Mesenchymal stem cell (in vitro differentiated cells and primary cell): ENCODE data around the gene PI16.

Experiments
- DNase-seq: peaks from one replicate; pipeline ENCODE4 v3.0.0-alpha.2; 2013
- H2AFZ ChIP-seq: one replicate; pipeline ENCODE4 v1.6.1; 2013; ENCODE audit warnings: low read depth, mild to moderate bottlenecking, control low read depth, inconsistent platforms, low read length, moderate library complexity
- H2AK5ac ChIP-seq: 2 replicates; pipeline ENCODE4 v1.6.1; 2013; ENCODE audit warnings: low read length, moderate library complexity, mild to moderate bottlenecking, inconsistent platforms; ENCODE audit not compliant: severe bottlenecking
- H2BK120ac ChIP-seq: one replicate; pipeline ENCODE4 v1.6.1; 2013; ENCODE audit warnings: low read depth, mild to moderate bottlenecking, inconsistent platforms, low read length, moderate library complexity
- H2BK12ac ChIP-seq, 2 experiments: one replicate each; pipeline ENCODE4 v1.6.1; 2013; ENCODE audit warnings: inconsistent platforms in 2 of 2, low read length in 2 of 2, mild to moderate bottlenecking in 2 of 2, moderate library complexity in 2 of 2, control low read depth in 1 of 2
- H2BK15ac ChIP-seq: one replicate; pipeline ENCODE4 v1.6.1; 2013; ENCODE audit warnings: mild to moderate bottlenecking, low read depth, inconsistent platforms; ENCODE audit not compliant: poor library complexity, severe bottlenecking
- H2BK5ac ChIP-seq: 2 replicates; pipeline ENCODE4 v1.6.1; 2013; ENCODE audit warnings: low read depth, mild to moderate bottlenecking, low read length, control low read depth, inconsistent platforms; ENCODE audit not compliant: poor library complexity, severe bottlenecking
- H3K14ac ChIP-seq, 2 experiments: one replicate each; pipeline ENCODE4 v1.6.1; 2013; ENCODE audit warnings: inconsistent platforms in 2 of 2, low read length in 2 of 2, control low read depth in 1 of 2, mild to moderate bottlenecking in 1 of 2, moderate library complexity in 1 of 2
- H3K18ac ChIP-seq, 2 experiments: one replicate each; pipeline ENCODE4 v1.6.1; 2013; ENCODE audit warnings: inconsistent platforms in 2 of 2, low read length in 2 of 2, control low read depth in 1 of 2, low read depth in 1 of 2, mild to moderate bottlenecking in 1 of 2
- H3K23ac ChIP-seq, 2 experiments: one replicate each; pipeline ENCODE4 v1.6.1; 2013; ENCODE audit warnings: inconsistent platforms in 2 of 2, low read length in 2 of 2, mild to moderate bottlenecking in 2 of 2, moderate library complexity in 2 of 2, control low read depth in 1 of 2
- H3K27ac ChIP-seq: 2 replicates; pipeline ENCODE4 v1.5.1; 2013; ENCODE audit warnings: mild to moderate bottlenecking, moderate library complexity, low read length, control low read depth, inconsistent platforms; ENCODE audit not compliant: poor library complexity, severe bottlenecking
- H3K27me3 ChIP-seq, 2 experiments: 2 replicates each; pipeline versions ENCODE4 v1.6.1 to v1.7.0; 2013; ENCODE audit warnings: low read length in 2 of 2, mild to moderate bottlenecking in 2 of 2, moderate library complexity in 2 of 2, control low read depth in 1 of 2, inconsistent platforms in 1 of 2; ENCODE audit not compliant: control insufficient read depth in 1 of 2, insufficient read depth in 1 of 2
- H3K36me3 ChIP-seq, 2 experiments: 2 replicates each; pipeline versions ENCODE4 v1.6.1 to v1.7.0; 2013; ENCODE audit warnings: low read length in 2 of 2, control low read depth in 1 of 2, inconsistent platforms in 1 of 2, low read depth in 1 of 2, mild to moderate bottlenecking in 1 of 2; ENCODE audit not compliant: insufficient read depth in 2 of 2, control insufficient read depth in 1 of 2
- H3K4ac ChIP-seq, 2 experiments: one replicate each; pipeline ENCODE4 v1.6.1; 2013; ENCODE audit warnings: inconsistent platforms in 2 of 2, low read length in 2 of 2, mild to moderate bottlenecking in 2 of 2, moderate library complexity in 2 of 2, control low read depth in 1 of 2, low read depth in 1 of 2
- H3K4me1 ChIP-seq: 2 replicates; pipeline ENCODE4 v1.6.1; 2013; ENCODE audit warnings: low read depth, low read length, control low read depth; ENCODE audit not compliant: control insufficient read depth, insufficient read depth
- H3K4me2 ChIP-seq: 2 replicates; pipeline ENCODE4 v1.6.1; 2013; ENCODE audit warnings: low read length, mild to moderate bottlenecking, inconsistent platforms; ENCODE audit not compliant: poor library complexity, severe bottlenecking
- H3K4me3 ChIP-seq, 2 experiments: 2 replicates each; pipeline versions ENCODE4 v1.5.1 to v1.7.0; 2013; ENCODE audit warnings: low read length in 2 of 2, mild to moderate bottlenecking in 2 of 2, control low read depth in 1 of 2, low read depth in 1 of 2; ENCODE audit not compliant: insufficient read depth in 1 of 2
- H3K79me1 ChIP-seq: replicated peaks from 2 replicates; pipeline ENCODE4 v1.6.1; 2013; ENCODE audit warnings: mild to moderate bottlenecking, control low read depth, low read length, inconsistent platforms; ENCODE audit not compliant: poor library complexity, severe bottlenecking
- H3K9ac ChIP-seq: 2 replicates; pipeline ENCODE4 v1.7.0; 2013; ENCODE audit warnings: mild to moderate bottlenecking, low read length, moderate library complexity
- H3K9me3 ChIP-seq: 2 replicates; pipeline ENCODE4 v1.7.0; 2013; ENCODE audit warnings: mild to moderate bottlenecking, low read length; ENCODE audit not compliant: control insufficient read depth
- H4K8ac ChIP-seq: one replicate; pipeline ENCODE4 v1.6.1; 2013; ENCODE audit warnings: inconsistent platforms, mild to moderate bottlenecking, low read length, moderate library complexity
- H4K91ac ChIP-seq: one replicate; pipeline ENCODE4 v1.6.1; 2013; ENCODE audit warnings: mild to moderate bottlenecking, low read length, inconsistent platforms
- WGBS: methylation state at CpG from one replicate; pipeline ENCODE4 v1.1.7; 2013; ENCODE audit warnings: mixed read lengths; 5-methylcytosine and 5-hydroxymethylcytosine counted together

PI16 gene

GRCh38 chr6:37005061-37005810 is 50.7 kb downstream of the PI16 start, which contains the start of gene FGD2:
FGD2 (plus strand) TSS chr6:37005655; CDS start chr6:37005818, 163 bp downstream.
- WGBS: 89% methylated on average over 10 of the region's 14 CpGs
- peak within 1 kb of the TSS; percentile 46 for H3K27ac ChIP-seq

GRCh38 chr6:37005827-37006567 is 51.5 kb downstream of the PI16 start:
- no peaks in the 10 kb centered on the region for H3K36me3 ChIP-seq
- no peak overlapping the region for H2BK12ac ChIP-seq
- no peak overlapping the region for H2BK120ac ChIP-seq
- peak overlapping the region in 1 of 2 experiments; percentile 92 for H3K14ac ChIP-seq
- H3K4ac ChIP-seq: no peak overlapping the region
- H3K27ac ChIP-seq: no peak overlapping the region
- 95% methylated on average over 11 of the region's 13 CpGs for WGBS
- no peak overlapping the region for H3K4me3 ChIP-seq
- peak overlapping the region; percentile 68 for H2AK5ac ChIP-seq
- H3K23ac ChIP-seq: no peak overlapping the region
- H3K9ac ChIP-seq: no peak overlapping the region
- H2BK5ac ChIP-seq: no peak overlapping the region
- no peaks in the 10 kb centered on the region for H3K79me1 ChIP-seq
- H3K4me1 ChIP-seq: peaks cover 28% of the 10 kb centered on the region
- H3K4me2 ChIP-seq: no peak overlapping the region
- peaks cover 6 to 21% of the 10 kb centered on the region in 2 experiments for H3K27me3 ChIP-seq
- no peaks in the 10 kb centered on the region for H3K9me3 ChIP-seq
- H2BK15ac ChIP-seq: no peak overlapping the region
- DNase-seq: no peak
- H4K91ac ChIP-seq: no peak overlapping the region
- H2AFZ ChIP-seq: no peak overlapping the region
- H4K8ac ChIP-seq: peak overlapping the region; percentile 53
- no peak overlapping the region for H3K18ac ChIP-seq

More at GRCh38 chr6:37005061-37005810, 50.7 kb downstream of the PI16 start, which contains the start of gene FGD2:
- H2AFZ ChIP-seq: no peak within 1 kb of the TSS
- H3K4me1 ChIP-seq: peaks cover 27% of the 10 kb centered on the region
- H4K8ac ChIP-seq: peak within 1 kb of the TSS; percentile 53
- H3K4me3 ChIP-seq: no peak within 1 kb of the TSS
- H2BK120ac ChIP-seq: no peak within 1 kb of the TSS
- H3K4me2 ChIP-seq: no peak within 1 kb of the TSS
- no peak within 1 kb of the TSS for H4K91ac ChIP-seq
- H2BK5ac ChIP-seq: no peak within 1 kb of the TSS
- H3K4ac ChIP-seq: no peak within 1 kb of the TSS
- no peak within 1 kb of the TSS for H3K23ac ChIP-seq
- no peaks in the 10 kb centered on the region for H3K36me3 ChIP-seq
- no peak within 1 kb of the TSS for H3K18ac ChIP-seq
- DNase-seq: no peak
- H3K9ac ChIP-seq: no peak within 1 kb of the TSS
- no peak within 1 kb of the TSS for H2BK15ac ChIP-seq
- no peak within 1 kb of the TSS for H2BK12ac ChIP-seq
- H3K9me3 ChIP-seq: no peaks in the 10 kb centered on the region
- H3K14ac ChIP-seq: peak within 1 kb of the TSS in 1 of 2 experiments; percentile 92
- peaks cover 6 to 26% of the 10 kb centered on the region in 2 experiments for H3K27me3 ChIP-seq
- H3K79me1 ChIP-seq: no peaks in the 10 kb centered on the region
- H2AK5ac ChIP-seq: peak within 1 kb of the TSS; percentile 68

DNA sequence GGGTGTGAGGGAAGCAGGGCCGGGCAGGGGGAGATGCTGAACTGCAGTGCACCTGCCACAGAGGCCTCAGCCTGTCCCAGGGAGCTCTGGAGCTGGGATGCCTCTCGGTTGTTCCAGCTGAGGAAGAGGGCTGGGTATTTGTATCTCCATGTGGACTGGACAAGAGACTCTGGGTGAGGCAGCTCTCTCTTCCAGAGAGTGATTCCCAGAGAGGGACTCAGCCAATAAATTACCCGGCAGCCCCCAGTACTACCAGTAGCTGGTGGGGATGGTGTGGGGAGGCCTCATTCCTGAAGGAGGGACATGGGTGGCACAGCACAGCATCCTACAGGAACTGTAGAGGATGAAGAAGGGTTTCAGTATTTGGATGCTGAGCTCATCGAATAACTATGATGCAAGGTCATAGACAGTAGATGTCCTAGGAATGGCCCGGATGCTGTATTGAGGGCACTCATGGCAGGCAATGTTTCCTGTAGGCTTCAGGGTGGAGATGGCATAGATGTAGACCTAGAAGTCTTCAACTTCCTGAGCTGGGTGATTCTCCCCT is 52.3 kb downstream of the PI16 start:
- Histone ChIP-seq H3K14ac (no peak overlapping the region), H4K8ac (no peak overlapping the region), H3K18ac (no peak overlapping the region), H2AK5ac (peak overlapping the region; percentile 8), H2BK5ac (no peak overlapping the region), H3K79me1 (no peaks in the 10 kb centered on the region), H2BK12ac (no peak overlapping the region), H3K4me2 (no peak overlapping the region), H3K9me3 (no peaks in the 10 kb centered on the region), H2BK120ac (no peak overlapping the region), H3K36me3 (no peaks in the 10 kb centered on the region), H3K27ac (peak overlapping the region; percentile 46), H2BK15ac (no peak overlapping the region), H3K27me3 (peaks cover 3 to 13% of the 10 kb centered on the region in 2 experiments), H4K91ac (no peak overlapping the region), H3K4me3 (no peak overlapping the region), H3K9ac (no peak overlapping the region), H3K4me1 (peaks cover 34% of the 10 kb centered on the region), H3K4ac (no peak overlapping the region), H2AFZ (no peak overlapping the region), H3K23ac (peak overlapping the region in 1 of 2 experiments; percentile 67)
- DNase-seq: peak; percentile 27
- 67% methylated on average over 5 of the region's 5 CpGs for WGBS
